G401.6 (cell line): ENCODE results near the gene SLC12A7.

Experiments used
- FAIRE-seq: peaks from 2 replicates; lab custom pipeline; 2012; peaks lifted over from hg19 to GRCh38; lab: Jason Lieb, UNC

The SLC12A7 gene

GRCh38 chr5:1048861-1049838 lies 62.7 kb downstream of the SLC12A7 start:
- FAIRE-seq = no peak

GRCh38 chr5:1048162-1048721 lies 63.6 kb downstream of the SLC12A7 start:
- no peak for FAIRE-seq

GRCh38 chr5:1047332-1047965 lies 64.4 kb downstream of the SLC12A7 start:
- no peak for FAIRE-seq

- no peak for FAIRE-seq
These were observed 65.8 kb downstream of the SLC12A7 start for GRCh38 chr5:1045960-1046560.

- FAIRE-seq = no peak
These were observed 67.7 kb downstream of the SLC12A7 start for GRCh38 chr5:1044117-1044516.

- no peak for FAIRE-seq
These were observed 68.5 kb downstream of the SLC12A7 start for GRCh38 chr5:1043327-1043726.

GRCh38 chr5:1042626-1043025 lies 69.2 kb downstream of the SLC12A7 start:
- FAIRE-seq = no peak

- no peak for FAIRE-seq
These were observed 70.4 kb downstream of the SLC12A7 start for GRCh38 chr5:1041225-1042143.

GRCh38 chr5:1040571-1040970 lies 71.3 kb downstream of the SLC12A7 start:
- no peak for FAIRE-seq

- no peak for FAIRE-seq
These were observed 72.1 kb downstream of the SLC12A7 start for GRCh38 chr5:1039706-1040260.

GRCh38 chr5:1039210-1039548 lies 72.7 kb downstream of the SLC12A7 start:
- no peak for FAIRE-seq

- no peak for FAIRE-seq
These were observed 73.2 kb downstream of the SLC12A7 start for GRCh38 chr5:1038417-1039209.

- FAIRE-seq = no peak
These were observed 74.0 kb downstream of the SLC12A7 start for GRCh38 chr5:1037671-1038416.

GRCh38 chr5:1037123-1037670 lies 74.7 kb downstream of the SLC12A7 start:
- FAIRE-seq = no peak

GRCh38 chr5:1036504-1037122 lies 75.2 kb downstream of the SLC12A7 start:
- FAIRE-seq = no peak

- FAIRE-seq = no peak
These were observed 76.2 kb downstream of the SLC12A7 start for GRCh38 chr5:1035421-1036405.

- FAIRE-seq = no peak
These were observed 76.9 kb downstream of the SLC12A7 start for GRCh38 chr5:1034986-1035385.

- no peak for FAIRE-seq
These were observed 77.4 kb downstream of the SLC12A7 start for GRCh38 chr5:1034421-1034905.
